ENCODE results near the gene TCF21. TPM values are rescaled to one million over a fixed set of nuclear protein-coding genes. Genes with fewer than 3 reads are reported as not detected.

TCF21 gene
- polyA plus RNA-seq, 1 of the 3 experiments (the other 2 are of a cell fraction): not detected

GRCh38 chr6:133923938-133924593 lies 35.2 kb downstream of the TCF21 start:
- no peaks in the 10 kb centered on the region for H4K20me1 ChIP-seq (ENCODE audit: insufficient read depth)
- peak; percentile 62 for DNase-seq
- ChIA-PET CTCF (interaction anchor here (0.5 to 19.3 kb wide), 81 partner anchors 8 to 1114 kb away, joined by 3 to 484 read pairs (median 5); partner anchors contain the start of genes SLC2A12, TBPL1 and TCF21), POLR2A (interaction anchor here (0.9 kb wide), 1 partner anchor 30 kb away, joined by 3 read pairs; no protein-coding TSS in a partner anchor)
- no peak overlapping the region; a peak in 1 of 4 replicates for H3K4me3 ChIP-seq (ENCODE audit: low read depth in 2 of 2, low read length in 1 of 2)
- H2AFZ ChIP-seq (ENCODE audit: low read depth): no peak overlapping the region
- WGBS (ENCODE audit: low lambda C conversion rate): 19% methylated on average over 6 of the region's 6 CpGs
- H3K27ac ChIP-seq (ENCODE audit: low read depth in 2 of 2, low read length in 1 of 2): no peak overlapping the region
- H3K27me3 ChIP-seq (ENCODE audit: insufficient read depth): peaks cover 17% of the 10 kb centered on the region
- H3K36me3 ChIP-seq (replicated peaks in 1 of 2; ENCODE audit: control insufficient read depth in 1 of 2, insufficient read depth in 2 of 2, low read length in 1 of 2): no peaks in the 10 kb centered on the region
- no peaks in the 10 kb centered on the region for H3F3A ChIP-seq (replicated peaks; ENCODE audit: insufficient read depth)
- no peaks in the 10 kb centered on the region for H3K9me2 ChIP-seq
- H3K4me1 ChIP-seq (ENCODE audit: control insufficient read depth in 1 of 2, insufficient read depth in 2 of 2, low read depth in 1 of 2, low read length in 1 of 2): no peaks in the 10 kb centered on the region
- H3K9ac ChIP-seq: no peak overlapping the region
- no peaks in the 10 kb centered on the region for H3K9me3 ChIP-seq
- H3K4me2 ChIP-seq: no peak overlapping the region
- no peaks in the 10 kb centered on the region for H3K79me2 ChIP-seq (ENCODE audit: insufficient read depth)
- peak; percentile 90 for TF ChIP-seq CTCF (IDR thresholded peaks at IDR 0.05)
- TF ChIP-seq MAX (IDR thresholded peaks at IDR 0.05; ENCODE audit: low read depth): no peak
- no peak for TF ChIP-seq RFX5 (IDR thresholded peaks at IDR 0.05; ENCODE audit: low read length)
- TF ChIP-seq PBX3 (IDR thresholded peaks at IDR 0.05): no peak
- TF ChIP-seq RCOR1 (IDR thresholded peaks at IDR 0.05; ENCODE audit: low read length): no peak
- no peak for TF ChIP-seq USF2 (IDR thresholded peaks at IDR 0.05; ENCODE audit: borderline replicate concordance, low read depth, low read length)
- TF ChIP-seq FOSL2 (IDR thresholded peaks at IDR 0.05; ENCODE audit: borderline replicate concordance, low read depth): no peak
- TF ChIP-seq TEAD4 (IDR thresholded peaks at IDR 0.05; ENCODE audit: borderline replicate concordance, insufficient read depth): no peak
- 0 out of 2 replicates have a peak, but pooled peaks have one; percentile 5 for TF ChIP-seq NRF1 (IDR thresholded peaks at IDR 0.05; ENCODE audit: low read depth, low read length)
- no peak for TF ChIP-seq NFIC (IDR thresholded peaks at IDR 0.05; ENCODE audit: borderline replicate concordance)
- no peak for TF ChIP-seq REST (IDR thresholded peaks at IDR 0.05; ENCODE audit: low read depth, low read length)
- peak; percentile 96 for TF ChIP-seq SMC3 (IDR thresholded peaks at IDR 0.05; ENCODE audit: low read depth, low read length)
- TF ChIP-seq CHD2 (IDR thresholded peaks at IDR 0.05; ENCODE audit: low read length, partially characterized antibody): peak; percentile 13
- TF ChIP-seq RAD21 (IDR thresholded peaks at IDR 0.05; ENCODE audit: low read length): peak; percentile 98
- TF ChIP-seq USF1 (IDR thresholded peaks at IDR 0.05; ENCODE audit: borderline replicate concordance, low read depth): no peak
- TF ChIP-seq FOXM1 (IDR thresholded peaks at IDR 0.05; ENCODE audit: low read depth): no peak
- TF ChIP-seq ZBTB33 (IDR thresholded peaks at IDR 0.05; ENCODE audit: borderline replicate concordance, low read depth): no peak
- no peak for TF ChIP-seq TCF12 (IDR thresholded peaks at IDR 0.05)
- no peak for TF ChIP-seq ELF1 (IDR thresholded peaks at IDR 0.05)
- no peak for TF ChIP-seq YY1 (IDR thresholded peaks at IDR 0.05; ENCODE audit: low read depth)

Measured in SK-N-SH (cell line).